SK-N-SH (cell line): ENCODE data around the gene MYCBPAP.

Experiments used
- CTCF ChIP-seq: fragments of 200-600 bp; sonication (generic); IDR thresholded peaks from 2 replicates; pipeline ENCODE4 v1.6.1; 2017; ENCODE audit warnings: antibody characterized with exemption, mild to moderate bottlenecking, moderate library complexity
- FOXJ3 ChIP-seq: sonication (generic); formaldehyde crosslinking; IDR thresholded peaks from 2 replicates; pipeline ENCODE4 v1.5.1; 2020; ENCODE audit warnings: mild to moderate bottlenecking, missing genetic modification reagents
- GABPA ChIP-seq: IDR thresholded peaks from 2 replicates; pipeline ENCODE4 v1.4.0; 2012; ENCODE audit warnings: low read depth, mild to moderate bottlenecking
- MAX ChIP-seq: IDR thresholded peaks from 2 replicates; pipeline ENCODE4 v1.4.0; 2012; ENCODE audit warnings: low read depth
- NFIC ChIP-seq: IDR thresholded peaks from 2 replicates; pipeline ENCODE4 v1.4.0; 2012; ENCODE audit warnings: borderline replicate concordance
- REST ChIP-seq: IDR thresholded peaks from 2 replicates; pipeline ENCODE4 v1.6.1; 2012; ENCODE audit warnings: mild to moderate bottlenecking, low read depth, low read length, moderate library complexity
- SIN3A ChIP-seq: IDR thresholded peaks from 2 replicates; pipeline ENCODE4 v1.6.1; 2012; ENCODE audit warnings: low read depth, mild to moderate bottlenecking, low read length, moderate library complexity, borderline replicate concordance
- USF1 ChIP-seq: IDR thresholded peaks from 2 replicates; pipeline ENCODE4 v1.4.0; 2012; ENCODE audit warnings: low read depth, borderline replicate concordance
- YY1 ChIP-seq: IDR thresholded peaks from 2 replicates; pipeline ENCODE4 v1.4.0; 2012; ENCODE audit warnings: low read depth, mild to moderate bottlenecking

- TF ChIP-seq MAX = no peak
- no peak for TF ChIP-seq CTCF
- no peak for TF ChIP-seq REST
- no peak for TF ChIP-seq USF1
- TF ChIP-seq FOXJ3 (CRISPR knock-in tag) = no peak
- no peak for TF ChIP-seq NFIC
- TF ChIP-seq GABPA = no peak
- no peak for TF ChIP-seq SIN3A
- no peak for TF ChIP-seq YY1
Measured at GRCh38 chr17:50492214-50492613, 16.0 kb upstream of the MYCBPAP start.
